Parathyroid adenoma (tissue), 2 donors: ENCODE measurements around the gene SAP30L.

Experiments
- H2AFZ ChIP-seq: fragments of 300-600 bp; sonication (generic); one replicate; pipeline ENCODE4 v1.7.0; 2017; ENCODE audit warnings: antibody characterized with exemption, mild to moderate bottlenecking
- H3K27ac ChIP-seq: fragments of 300-600 bp; sonication (generic); one replicate; pipeline ENCODE4 v1.7.0; 2017
- H3K27me3 ChIP-seq: fragments of 300-600 bp; sonication (generic); one replicate; pipeline ENCODE4 v1.7.0; 2017; ENCODE audit warnings: low read length; ENCODE audit not compliant: control insufficient read depth, insufficient read depth
- H3K36me3 ChIP-seq: fragments of 300-600 bp; sonication (generic); one replicate; pipeline ENCODE4 v1.7.0; 2017; ENCODE audit warnings: low read length; ENCODE audit not compliant: control insufficient read depth, insufficient read depth
- H3K4me1 ChIP-seq: fragments of 300-600 bp; sonication (generic); one replicate; pipeline ENCODE4 v1.7.0; 2017; ENCODE audit warnings: control low read depth
- H3K4me2 ChIP-seq: fragments of 300-600 bp; sonication (generic); one replicate; pipeline ENCODE4 v1.7.0; 2017; ENCODE audit warnings: low read length
- H3K4me3 ChIP-seq: fragments of 300-600 bp; sonication (generic); one replicate; pipeline ENCODE4 v1.7.0; 2017; ENCODE audit warnings: low read depth, low read length
- H3K79me2 ChIP-seq: fragments of 300-600 bp; sonication (generic); one replicate; pipeline ENCODE4 v1.7.0; 2017; ENCODE audit warnings: control low read depth
- H3K9ac ChIP-seq: fragments of 300-600 bp; sonication (generic); one replicate; pipeline ENCODE4 v1.7.0; 2017; ENCODE audit warnings: mild to moderate bottlenecking
- H3K9me3 ChIP-seq: fragments of 300-600 bp; sonication (generic); one replicate; pipeline ENCODE4 v1.7.0; 2017; ENCODE audit warnings: low read length; ENCODE audit not compliant: control insufficient read depth
- CTCF ChIP-seq: fragments of 300-600 bp; sonication (generic); IDR thresholded peaks from one replicate; pipeline ENCODE4 v1.7.0; 2017; ENCODE audit warnings: antibody characterized with exemption, mild to moderate bottlenecking
- donor health status: primary hyperparathyroidism.

The SAP30L gene

DNA sequence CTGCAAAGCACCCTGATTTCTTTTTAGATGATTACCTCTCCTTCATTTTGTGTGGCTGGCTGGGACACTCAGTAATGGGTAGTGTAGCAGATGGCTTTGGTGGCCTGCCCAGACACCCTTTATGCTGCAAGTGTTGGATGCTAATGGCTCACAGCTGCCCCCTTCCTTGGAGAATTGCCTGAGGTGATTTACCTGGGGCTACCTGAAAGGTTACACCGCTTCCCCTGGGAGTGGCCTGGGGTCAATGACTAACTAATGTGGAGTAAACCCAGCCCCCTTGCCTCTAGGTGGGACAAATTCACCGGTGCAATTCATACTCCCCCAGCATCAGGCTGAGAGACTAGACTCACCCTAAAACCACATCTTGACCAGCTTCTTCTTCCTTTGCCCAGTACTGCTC is 55.8 kb downstream of the SAP30L start:
- no peaks in the 10 kb centered on the region for H3K79me2 ChIP-seq
- no peak overlapping the region for H3K4me2 ChIP-seq

DNA sequence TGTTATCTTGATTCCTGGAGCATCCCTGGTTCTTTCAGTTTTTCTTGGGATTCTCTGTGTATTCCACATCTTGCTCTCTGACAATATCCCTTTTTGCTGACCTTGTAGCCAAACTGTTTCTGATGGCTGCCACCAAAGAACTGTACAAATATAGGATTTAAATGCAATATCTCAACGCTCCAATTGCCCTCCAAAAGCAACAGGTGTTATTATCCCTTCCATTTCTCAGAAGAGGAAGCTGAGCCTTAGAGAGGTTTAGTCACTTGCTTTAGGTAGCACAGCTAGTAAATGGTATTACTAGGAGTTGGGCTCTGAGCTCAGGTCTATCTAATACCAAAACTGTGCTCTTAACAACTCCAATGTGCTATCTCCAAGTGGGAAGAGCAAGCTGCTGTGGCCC is 56.4 kb downstream of the SAP30L start:
- H3K9ac ChIP-seq: no peak overlapping the region
- H3K4me2 ChIP-seq: no peak overlapping the region
- H3K9me3 ChIP-seq: no peaks in the 10 kb centered on the region
- H3K36me3 ChIP-seq: no peaks in the 10 kb centered on the region
- TF ChIP-seq CTCF: no peak
- H3K79me2 ChIP-seq: no peaks in the 10 kb centered on the region
- no peak overlapping the region for H3K27ac ChIP-seq
- no peaks in the 10 kb centered on the region for H3K4me1 ChIP-seq
- no peaks in the 10 kb centered on the region for H3K27me3 ChIP-seq
- H3K4me3 ChIP-seq: no peak overlapping the region
- no peak overlapping the region for H2AFZ ChIP-seq

More for the DNA sequence above, 55.8 kb downstream of the SAP30L start:
- H3K4me1 ChIP-seq: no peaks in the 10 kb centered on the region
- no peak overlapping the region for H3K9ac ChIP-seq
- no peak overlapping the region for H2AFZ ChIP-seq
- H3K36me3 ChIP-seq: no peaks in the 10 kb centered on the region
- no peak for TF ChIP-seq CTCF
- no peaks in the 10 kb centered on the region for H3K9me3 ChIP-seq
- H3K27me3 ChIP-seq: no peaks in the 10 kb centered on the region
- no peak overlapping the region for H3K4me3 ChIP-seq
- H3K27ac ChIP-seq: no peak overlapping the region

DNA sequence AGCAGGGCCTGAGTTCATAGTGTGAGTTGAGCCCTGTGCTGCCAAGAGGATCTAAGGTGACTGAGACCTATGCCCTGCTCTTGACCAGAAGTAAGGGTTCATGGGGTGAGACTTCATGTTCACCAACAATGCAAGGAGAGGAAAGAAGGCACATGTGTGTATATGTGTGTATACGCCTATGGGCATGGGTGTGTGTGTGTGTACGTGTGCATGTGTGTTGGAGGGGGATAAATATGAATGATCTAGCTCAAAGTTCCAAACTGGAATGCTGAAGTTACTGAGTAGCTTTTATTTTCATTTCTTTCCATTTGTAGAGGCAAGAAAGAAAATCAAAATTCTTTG is 57.9 kb downstream of the SAP30L start:
- no peak overlapping the region for H3K9ac ChIP-seq
- H3K4me3 ChIP-seq: no peak overlapping the region
- no peaks in the 10 kb centered on the region for H3K4me1 ChIP-seq
- H3K79me2 ChIP-seq: no peaks in the 10 kb centered on the region
- H3K27me3 ChIP-seq: no peaks in the 10 kb centered on the region
- no peaks in the 10 kb centered on the region for H3K9me3 ChIP-seq
- TF ChIP-seq CTCF: no peak
- no peak overlapping the region for H2AFZ ChIP-seq
- no peak overlapping the region for H3K4me2 ChIP-seq
- H3K36me3 ChIP-seq: no peaks in the 10 kb centered on the region
- H3K27ac ChIP-seq: no peak overlapping the region

GRCh38 chr5:154505567-154505966 is 59.8 kb downstream of the SAP30L start:
- H3K79me2 ChIP-seq: no peaks in the 10 kb centered on the region
- no peaks in the 10 kb centered on the region for H3K27me3 ChIP-seq
- no peak for TF ChIP-seq CTCF
- H3K9me3 ChIP-seq: no peaks in the 10 kb centered on the region
- H3K4me3 ChIP-seq: no peak overlapping the region
- no peak overlapping the region for H3K27ac ChIP-seq
- H3K4me1 ChIP-seq: no peaks in the 10 kb centered on the region
- H3K36me3 ChIP-seq: no peaks in the 10 kb centered on the region
- no peak overlapping the region for H2AFZ ChIP-seq
- H3K4me2 ChIP-seq: no peak overlapping the region
- H3K9ac ChIP-seq: no peak overlapping the region

- Histone ChIP-seq H3K36me3 (no peaks in the 10 kb centered on the region), H3K27me3 (no peaks in the 10 kb centered on the region), H3K4me2 (no peak overlapping the region), H3K4me1 (no peaks in the 10 kb centered on the region), H3K79me2 (no peaks in the 10 kb centered on the region), H3K27ac (no peak overlapping the region), H2AFZ (no peak overlapping the region), H3K9me3 (no peaks in the 10 kb centered on the region), H3K9ac (no peak overlapping the region), H3K4me3 (no peak overlapping the region)
- TF ChIP-seq CTCF: no peak
Measured at GRCh38 chr5:154506049-154506715, 60.4 kb downstream of the SAP30L start.
